Tibial nerve (tissue), 4 donors: ENCODE measurements around the gene SYVN1. TPM values are rescaled to one million over a fixed set of nuclear protein-coding genes. Genes with fewer than 3 reads are reported as not detected.

Experiments
- DNase-seq, 2 donors: peaks; one replicate each; pipeline ENCODE4 v3.0.0-alpha.2; 2019; ENCODE audit warnings: low spot score in 2 of 2
- H3K27ac ChIP-seq, 4 donors: fragments of 200-600 bp; sonication (generic) in 3 of 4; one replicate each; pipeline ENCODE4 v1.5.1; 2017 to 2019; ENCODE audit warnings: mild to moderate bottlenecking in 1 of 4
- H3K27me3 ChIP-seq, 2 donors: fragments of 200-600 bp; sonication (generic) in 1 of 2; one replicate each; pipeline versions ENCODE4 v1.5.1 to v1.6.0; 2017 to 2019
- H3K36me3 ChIP-seq, 3 donors: fragments of 200-600 bp; sonication (generic); one replicate each; pipeline ENCODE4 v1.5.1; 2018 to 2019
- H3K4me1 ChIP-seq, 4 donors: fragments of 200-600 bp; sonication (generic) in 3 of 4; one replicate each; pipeline ENCODE4 v1.5.1; 2017 to 2019
- H3K4me3 ChIP-seq, 4 donors: fragments of 200-600 bp; sonication (generic) in 3 of 4; one replicate each; pipeline ENCODE4 v1.5.1; 2017 to 2019; ENCODE audit warnings: mild to moderate bottlenecking in 1 of 4, moderate library complexity in 1 of 4
- H3K9me3 ChIP-seq, 4 donors: fragments of 200-600 bp; sonication (generic) in 3 of 4; one replicate each; pipeline ENCODE4 v1.5.1; 2017 to 2019
- EP300 ChIP-seq, 2 donors: sonication (generic); formaldehyde crosslinking; IDR thresholded peaks; one replicate each; pipeline ENCODE4 v1.6.1; 2017; ENCODE audit warnings: antibody characterized with exemption in 2 of 2, mild to moderate bottlenecking in 1 of 2
- POLR2A ChIP-seq, 2 donors: fragments of 450-650 bp; IDR thresholded peaks; one replicate each; pipeline ENCODE4 v1.6.1; 2017; ENCODE audit warnings: antibody characterized with exemption in 2 of 2, mild to moderate bottlenecking in 2 of 2, moderate library complexity in 2 of 2
- WGBS, 2 donors: methylation state at CpG; one replicate each; pipeline ENCODE4 v1.1.5; 2018; 5-methylcytosine and 5-hydroxymethylcytosine counted together
- total RNA-seq, 4 donors: library from RNA; depleted of rRNA; stranded (reverse); fragments of >200 nt; gene quantifications; one replicate each; pipeline ENCODE4 v1.1.0, GENCODE V29; 2016
- TF ChIP-seq, protein P1 (sequence below), 5 experiments: fragments of 200-600 bp in 3 of 5; fragments of 450-650 bp in 2 of 5; sonication (generic) in 3 of 5; IDR thresholded peaks; one replicate each; pipeline ENCODE4 v1.5.1; 2016 to 2019; ENCODE audit warnings: antibody characterized with exemption in 5 of 5, mild to moderate bottlenecking in 3 of 5, moderate library complexity in 2 of 5

The SYVN1 gene
- total RNA-seq, 4 donors from 2014 or later = 31.6 to 72.6 (median 58.3) TPM

DNA sequence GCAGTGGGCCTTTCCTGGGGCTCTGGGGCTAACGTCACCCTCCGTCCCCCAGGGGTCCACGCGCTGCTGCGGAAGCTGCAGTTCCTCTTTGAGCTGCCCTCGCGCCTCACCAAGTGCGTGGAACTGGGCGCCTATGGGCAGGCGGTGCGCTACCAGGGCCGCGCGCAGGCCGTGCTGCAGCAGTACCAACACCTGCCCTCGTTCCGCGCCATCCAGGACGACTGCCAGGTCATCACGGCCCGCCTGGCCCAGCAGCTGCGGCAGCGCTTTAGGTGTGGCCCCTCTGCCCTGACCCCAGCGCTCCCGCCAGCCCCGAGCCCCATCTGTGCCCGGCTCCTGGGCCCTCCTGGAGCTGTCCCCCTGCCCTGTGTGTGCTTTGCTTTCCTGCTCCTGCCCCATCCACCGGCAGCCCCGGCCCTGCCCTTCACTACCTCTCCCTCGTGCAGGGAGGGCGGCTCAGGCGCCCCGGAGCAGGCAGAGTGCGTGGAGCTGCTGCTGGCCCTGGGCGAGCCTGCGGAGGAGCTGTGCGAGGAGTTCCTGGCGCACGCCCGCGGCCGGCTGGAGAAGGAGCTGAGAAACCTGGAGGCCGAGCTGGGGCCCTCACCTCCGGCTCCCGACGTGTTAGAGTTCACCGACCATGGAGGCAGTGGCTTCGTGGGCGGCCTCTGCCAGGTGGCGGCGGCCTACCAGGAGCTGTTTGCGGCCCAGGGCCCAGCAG, 26.4 kb downstream of the SYVN1 start:
- TF ChIP-seq, protein P1, sequence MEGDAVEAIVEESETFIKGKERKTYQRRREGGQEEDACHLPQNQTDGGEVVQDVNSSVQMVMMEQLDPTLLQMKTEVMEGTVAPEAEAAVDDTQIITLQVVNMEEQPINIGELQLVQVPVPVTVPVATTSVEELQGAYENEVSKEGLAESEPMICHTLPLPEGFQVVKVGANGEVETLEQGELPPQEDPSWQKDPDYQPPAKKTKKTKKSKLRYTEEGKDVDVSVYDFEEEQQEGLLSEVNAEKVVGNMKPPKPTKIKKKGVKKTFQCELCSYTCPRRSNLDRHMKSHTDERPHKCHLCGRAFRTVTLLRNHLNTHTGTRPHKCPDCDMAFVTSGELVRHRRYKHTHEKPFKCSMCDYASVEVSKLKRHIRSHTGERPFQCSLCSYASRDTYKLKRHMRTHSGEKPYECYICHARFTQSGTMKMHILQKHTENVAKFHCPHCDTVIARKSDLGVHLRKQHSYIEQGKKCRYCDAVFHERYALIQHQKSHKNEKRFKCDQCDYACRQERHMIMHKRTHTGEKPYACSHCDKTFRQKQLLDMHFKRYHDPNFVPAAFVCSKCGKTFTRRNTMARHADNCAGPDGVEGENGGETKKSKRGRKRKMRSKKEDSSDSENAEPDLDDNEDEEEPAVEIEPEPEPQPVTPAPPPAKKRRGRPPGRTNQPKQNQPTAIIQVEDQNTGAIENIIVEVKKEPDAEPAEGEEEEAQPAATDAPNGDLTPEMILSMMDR (IDR thresholded peaks at IDR 0.05) = no peak
- no peak for TF ChIP-seq EP300 (IDR thresholded peaks at IDR 0.05)
- TF ChIP-seq POLR2A (IDR thresholded peaks at IDR 0.05) = no peak
- Histone ChIP-seq H3K36me3 (peaks cover 0 to 44% (median 7%) of the 10 kb centered on the region in 3 donors), H3K27ac (no peak overlapping the region), H3K27me3 (no peaks in the 10 kb centered on the region), H3K4me1 (peaks cover 0 to 28% (median 19%) of the 10 kb centered on the region in 4 donors), H3K4me3 (no peak overlapping the region), H3K9me3 (no peaks in the 10 kb centered on the region)
- WGBS, 2 donors = 92 to 93% methylated on average over 25 to 45 of the region's 52 CpGs
- DNase-seq = no peak

DNA sequence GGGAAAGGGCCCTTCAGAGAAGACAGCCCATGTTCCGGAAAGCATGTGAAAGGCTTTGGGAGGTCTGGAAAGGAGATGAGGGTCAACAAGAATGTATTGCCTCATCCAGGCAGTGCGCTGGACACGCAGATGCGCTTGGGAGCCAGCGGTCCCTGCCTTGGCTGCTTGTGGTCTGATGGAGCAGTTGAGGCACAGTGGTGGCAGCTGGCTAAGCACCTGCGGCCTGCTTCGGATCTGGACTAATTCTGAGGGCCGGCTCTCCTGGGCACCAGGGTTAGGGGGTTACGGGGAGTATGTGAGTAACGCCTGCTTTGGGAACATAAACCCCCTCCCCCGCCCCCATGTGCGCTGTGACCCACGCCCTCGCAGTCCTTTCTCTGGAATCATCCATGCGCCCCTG, 27.2 kb downstream of the SYVN1 start:
- DNase-seq = no peak
- H3K27ac ChIP-seq = no peak overlapping the region
- H3K9me3 ChIP-seq = no peaks in the 10 kb centered on the region
- 88 to 90% methylated on average over 14 to 15 of the region's 15 CpGs for WGBS, 2 donors
- peaks cover 0 to 48% (median 7%) of the 10 kb centered on the region in 3 donors for H3K36me3 ChIP-seq
- TF ChIP-seq POLR2A (IDR thresholded peaks at IDR 0.05) = no peak
- TF ChIP-seq, protein P1 (IDR thresholded peaks at IDR 0.05) = no peak
- TF ChIP-seq EP300 (IDR thresholded peaks at IDR 0.05) = no peak
- H3K4me1 ChIP-seq = peaks cover 0 to 28% (median 10%) of the 10 kb centered on the region in 4 donors
- no peak overlapping the region for H3K4me3 ChIP-seq
- no peaks in the 10 kb centered on the region for H3K27me3 ChIP-seq

DNA sequence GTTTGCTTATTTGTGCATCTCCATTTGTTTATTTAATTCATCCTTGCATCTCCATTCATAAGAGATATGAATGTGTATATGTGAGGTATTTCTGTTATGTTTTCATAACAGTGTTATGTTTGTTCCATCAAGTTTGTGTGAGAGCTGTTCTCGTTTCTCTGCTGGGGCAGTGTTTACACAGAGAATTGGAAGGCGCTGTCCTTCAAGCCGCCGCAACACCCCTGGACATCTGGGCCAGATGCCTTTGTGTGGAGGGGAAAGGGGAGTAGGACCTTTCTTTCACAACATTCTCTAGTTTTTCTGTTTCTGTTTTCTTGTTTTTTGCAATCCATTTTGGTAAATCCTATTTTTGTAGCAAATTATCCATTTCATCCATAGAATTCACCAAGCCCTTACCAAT, 29.7 kb downstream of the SYVN1 start:
- 75 to 80% methylated on average over 4 of the region's 4 CpGs for WGBS, 2 donors
- no peak for DNase-seq

DNA sequence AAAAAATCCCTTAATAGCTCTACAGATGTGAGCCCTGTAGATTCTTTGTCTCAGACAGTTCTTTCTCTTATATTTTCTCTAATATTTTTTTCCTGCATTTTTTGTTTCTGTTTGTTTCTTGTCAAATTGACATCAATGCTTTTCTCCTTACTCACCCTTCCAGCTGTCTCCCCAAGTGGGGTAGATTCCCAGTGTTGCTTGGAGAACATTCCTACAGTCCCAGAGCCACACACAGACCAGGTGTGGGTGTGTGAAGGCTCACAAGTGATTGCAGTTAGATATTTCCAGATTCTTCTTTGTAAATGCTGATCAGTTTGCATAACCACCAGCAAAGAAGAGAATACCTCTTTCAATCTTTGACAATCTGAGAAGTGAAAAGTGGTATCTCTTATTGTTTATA, 30.8 kb downstream of the SYVN1 start:
- Histone ChIP-seq H3K36me3 (peaks cover 0 to 32% (median 7%) of the 10 kb centered on the region in 3 donors), H3K27me3 (no peaks in the 10 kb centered on the region), H3K4me3 (no peak overlapping the region), H3K4me1 (peaks cover 0 to 21% (median 0%) of the 10 kb centered on the region in 4 donors), H3K9me3 (no peaks in the 10 kb centered on the region), H3K27ac (no peak overlapping the region)
- no peak for DNase-seq
- no peak for TF ChIP-seq EP300 (IDR thresholded peaks at IDR 0.05)
- TF ChIP-seq POLR2A (IDR thresholded peaks at IDR 0.05) = no peak
- TF ChIP-seq, protein P1 (IDR thresholded peaks at IDR 0.05) = no peak

More for the DNA sequence above, 29.7 kb downstream of the SYVN1 start:
- H3K4me3 ChIP-seq = no peak overlapping the region
- H3K9me3 ChIP-seq = no peaks in the 10 kb centered on the region
- no peaks in the 10 kb centered on the region for H3K27me3 ChIP-seq
- H3K27ac ChIP-seq = no peak overlapping the region
- no peak for TF ChIP-seq POLR2A (IDR thresholded peaks at IDR 0.05)
- TF ChIP-seq EP300 (IDR thresholded peaks at IDR 0.05) = no peak
- TF ChIP-seq, protein P1 (IDR thresholded peaks at IDR 0.05) = no peak
- H3K4me1 ChIP-seq = peaks cover 0 to 13% (median 0%) of the 10 kb centered on the region in 4 donors
- peaks cover 0 to 44% (median 7%) of the 10 kb centered on the region in 3 donors for H3K36me3 ChIP-seq
